C4-2B (cell line): ENCODE data around the gene PHOX2A.

Experiments
- ZFX ChIP-seq: fragments of 450-650 bp; IDR thresholded peaks from 2 replicates; pipeline ENCODE4 v1.6.1; 2017
- TF ChIP-seq, protein P1 (sequence below): fragments of 450-650 bp; conservative IDR thresholded peaks from 2 replicates; pipeline ENCODE4 v1.5.1; 2017; ENCODE audit warnings: mild to moderate bottlenecking

- TF ChIP-seq, protein P1, sequence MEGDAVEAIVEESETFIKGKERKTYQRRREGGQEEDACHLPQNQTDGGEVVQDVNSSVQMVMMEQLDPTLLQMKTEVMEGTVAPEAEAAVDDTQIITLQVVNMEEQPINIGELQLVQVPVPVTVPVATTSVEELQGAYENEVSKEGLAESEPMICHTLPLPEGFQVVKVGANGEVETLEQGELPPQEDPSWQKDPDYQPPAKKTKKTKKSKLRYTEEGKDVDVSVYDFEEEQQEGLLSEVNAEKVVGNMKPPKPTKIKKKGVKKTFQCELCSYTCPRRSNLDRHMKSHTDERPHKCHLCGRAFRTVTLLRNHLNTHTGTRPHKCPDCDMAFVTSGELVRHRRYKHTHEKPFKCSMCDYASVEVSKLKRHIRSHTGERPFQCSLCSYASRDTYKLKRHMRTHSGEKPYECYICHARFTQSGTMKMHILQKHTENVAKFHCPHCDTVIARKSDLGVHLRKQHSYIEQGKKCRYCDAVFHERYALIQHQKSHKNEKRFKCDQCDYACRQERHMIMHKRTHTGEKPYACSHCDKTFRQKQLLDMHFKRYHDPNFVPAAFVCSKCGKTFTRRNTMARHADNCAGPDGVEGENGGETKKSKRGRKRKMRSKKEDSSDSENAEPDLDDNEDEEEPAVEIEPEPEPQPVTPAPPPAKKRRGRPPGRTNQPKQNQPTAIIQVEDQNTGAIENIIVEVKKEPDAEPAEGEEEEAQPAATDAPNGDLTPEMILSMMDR = no peak
- TF ChIP-seq ZFX = no peak
Observed at GRCh38 chr11:72228844-72229231, 15.1 kb downstream of the PHOX2A start.
